Gastroesophageal sphincter (tissue), 4 donors: ENCODE results near the gene TMOD1. TPM values are rescaled to one million over a fixed set of nuclear protein-coding genes. Genes with fewer than 3 reads are reported as not detected.
A peak's percentile ranks its signal among the peaks of the same experiment; 100 is the strongest.

ENCODE experiments used
- ATAC-seq: fragments of 150-250 bp; one replicate; pipeline ENCODE4 v1.9.1; 2016; ENCODE audit warnings: mild to moderate bottlenecking, moderate library complexity
- H3K27ac ChIP-seq, 4 donors: fragments of 200-600 bp; sonication (generic) in 3 of 4; 1 replicate in 3 of 4; 2 replicates in 1 of 4; pipeline ENCODE4 v1.5.1; 2016 to 2019
- H3K27me3 ChIP-seq: fragments of 200-600 bp; sonication (generic); one replicate; pipeline ENCODE4 v1.5.1; 2019
- H3K36me3 ChIP-seq, 2 donors: fragments of 200-600 bp; sonication (generic); one replicate each; pipeline ENCODE4 v1.5.1; 2019; ENCODE audit warnings: control low read depth in 1 of 2
- H3K4me1 ChIP-seq, 3 donors: fragments of 200-600 bp; sonication (generic); 1 replicate in 2 of 3; 2 replicates in 1 of 3; pipeline ENCODE4 v1.5.1; 2016 to 2019; ENCODE audit warnings: control low read depth in 2 of 3
- H3K4me3 ChIP-seq, 2 donors: fragments of 200-600 bp; sonication (generic); one replicate each; pipeline ENCODE4 v1.5.1; 2019; ENCODE audit warnings: mild to moderate bottlenecking in 1 of 2, moderate library complexity in 1 of 2
- H3K9me3 ChIP-seq, 3 donors: fragments of 200-600 bp; sonication (generic); one replicate each; pipeline ENCODE4 v1.5.1; 2017 to 2019; ENCODE audit warnings: control low read depth in 2 of 3
- EP300 ChIP-seq: sonication (generic); formaldehyde crosslinking; IDR thresholded peaks from one replicate; pipeline ENCODE4 v1.6.1; 2017; ENCODE audit warnings: antibody characterized with exemption, mild to moderate bottlenecking
- POLR2A ChIP-seq, 2 donors: fragments of 450-650 bp; IDR thresholded peaks; one replicate each; pipeline ENCODE4 v1.6.1; 2017; ENCODE audit warnings: antibody characterized with exemption in 2 of 2, mild to moderate bottlenecking in 2 of 2, moderate library complexity in 1 of 2
- POLR2AphosphoS5 ChIP-seq: sonication (generic); formaldehyde crosslinking; IDR thresholded peaks from one replicate; pipeline ENCODE4 v1.6.1; 2017; ENCODE audit warnings: antibody characterized with exemption
- WGBS, 2 donors: methylation state at CpG; one replicate each; pipeline ENCODE4 v1.1.5; 2018; ENCODE audit warnings: low coverage in 1 of 2; 5-methylcytosine and 5-hydroxymethylcytosine counted together
- total RNA-seq, 4 donors: library from RNA; depleted of rRNA; stranded (reverse); fragments of >200 nt; gene quantifications; one replicate each; pipeline ENCODE4 v1.1.0, GENCODE V29; 2016
- TF ChIP-seq, protein P1 (sequence below), 4 experiments: fragments of 200-600 bp in 2 of 4; fragments of 450-650 bp in 2 of 4; sonication (generic) in 1 of 4; IDR thresholded peaks; one replicate each; pipeline ENCODE4 v1.5.1; 2017 to 2019; ENCODE audit warnings: antibody characterized with exemption in 4 of 4, mild to moderate bottlenecking in 2 of 4, moderate library complexity in 2 of 4

The TMOD1 gene
- total RNA-seq, 4 donors from 2014 or later = 38.6 to 99.6 (median 76.7) TPM

DNA sequence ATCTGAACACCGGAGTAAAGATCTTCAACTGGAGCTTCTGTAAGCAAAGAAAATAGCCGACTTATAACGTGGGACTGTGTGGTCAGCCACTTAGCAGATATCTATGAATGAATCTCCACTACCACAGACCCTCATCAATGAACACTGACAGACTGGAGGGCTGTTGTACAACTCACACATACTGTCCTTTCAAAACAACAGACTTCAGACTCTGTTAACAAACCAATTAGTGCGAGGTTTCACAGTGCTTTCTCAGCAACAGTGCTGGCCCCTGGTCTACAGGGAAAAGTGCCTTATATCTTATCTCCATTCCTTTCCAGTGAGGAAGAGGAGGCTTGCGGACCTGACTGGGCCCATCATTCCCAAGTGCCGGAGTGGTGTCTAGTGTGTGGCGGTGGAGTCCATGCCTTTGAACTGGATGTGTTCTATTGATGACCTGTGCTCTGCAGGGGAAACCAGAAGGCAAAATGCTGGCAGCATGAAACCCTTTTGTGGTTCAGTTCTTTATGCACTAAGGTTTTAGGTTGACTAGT lies 97.9 kb downstream of the TMOD1 start:
- 67 to 76% methylated on average over 6 of the region's 7 CpGs for WGBS, 2 donors
- peak overlapping the region in 2 of 4 donors; percentile 68 to 77 for H3K27ac ChIP-seq
- no peak for ATAC-seq
- no peaks in the 10 kb centered on the region for H3K27me3 ChIP-seq
- peaks cover 8 to 50% (median 10%) of the 10 kb centered on the region in 3 donors for H3K4me1 ChIP-seq
- H3K36me3 ChIP-seq = peaks cover 0 to 57% of the 10 kb centered on the region in 2 donors
- no peaks in the 10 kb centered on the region for H3K9me3 ChIP-seq
- no peak for TF ChIP-seq POLR2A (IDR thresholded peaks at IDR 0.05)
- TF ChIP-seq, protein P1, sequence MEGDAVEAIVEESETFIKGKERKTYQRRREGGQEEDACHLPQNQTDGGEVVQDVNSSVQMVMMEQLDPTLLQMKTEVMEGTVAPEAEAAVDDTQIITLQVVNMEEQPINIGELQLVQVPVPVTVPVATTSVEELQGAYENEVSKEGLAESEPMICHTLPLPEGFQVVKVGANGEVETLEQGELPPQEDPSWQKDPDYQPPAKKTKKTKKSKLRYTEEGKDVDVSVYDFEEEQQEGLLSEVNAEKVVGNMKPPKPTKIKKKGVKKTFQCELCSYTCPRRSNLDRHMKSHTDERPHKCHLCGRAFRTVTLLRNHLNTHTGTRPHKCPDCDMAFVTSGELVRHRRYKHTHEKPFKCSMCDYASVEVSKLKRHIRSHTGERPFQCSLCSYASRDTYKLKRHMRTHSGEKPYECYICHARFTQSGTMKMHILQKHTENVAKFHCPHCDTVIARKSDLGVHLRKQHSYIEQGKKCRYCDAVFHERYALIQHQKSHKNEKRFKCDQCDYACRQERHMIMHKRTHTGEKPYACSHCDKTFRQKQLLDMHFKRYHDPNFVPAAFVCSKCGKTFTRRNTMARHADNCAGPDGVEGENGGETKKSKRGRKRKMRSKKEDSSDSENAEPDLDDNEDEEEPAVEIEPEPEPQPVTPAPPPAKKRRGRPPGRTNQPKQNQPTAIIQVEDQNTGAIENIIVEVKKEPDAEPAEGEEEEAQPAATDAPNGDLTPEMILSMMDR (IDR thresholded peaks at IDR 0.05) = no peak
- TF ChIP-seq EP300 = no peak
- no peak for TF ChIP-seq POLR2AphosphoS5
- H3K4me3 ChIP-seq = no peak overlapping the region

DNA sequence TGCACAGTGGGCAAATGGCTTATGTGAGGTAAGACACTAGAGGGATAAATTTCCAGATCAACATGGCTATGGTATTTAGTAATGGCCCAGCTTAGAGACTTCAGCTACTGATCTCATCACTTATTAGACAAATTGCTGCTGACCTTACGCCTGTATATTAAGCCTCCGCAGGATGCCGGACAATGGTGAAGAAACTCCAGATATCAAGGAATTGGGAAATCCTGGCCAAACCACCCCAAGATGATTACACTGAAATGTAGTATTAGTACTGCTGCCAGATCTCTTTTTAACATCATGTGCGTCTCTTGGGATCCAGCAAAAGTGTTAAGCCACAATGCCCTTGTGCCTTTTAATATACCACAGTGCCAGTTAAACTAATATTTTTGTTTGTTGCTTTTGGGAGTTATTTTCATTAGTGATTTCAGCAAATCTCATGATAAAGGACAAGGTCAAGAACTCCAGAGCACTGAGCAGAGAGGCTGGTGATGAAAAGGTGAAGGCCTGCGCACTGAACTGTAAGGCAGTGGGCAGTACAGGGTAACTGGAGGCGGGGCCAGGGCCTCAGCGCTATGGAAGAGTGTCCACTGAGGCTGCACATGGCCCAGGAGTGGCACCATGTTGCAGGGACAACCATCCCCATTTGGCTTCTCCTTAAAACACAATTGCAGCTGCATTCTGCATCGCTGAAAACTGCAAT lies 99.2 kb downstream of the TMOD1 start:
- Histone ChIP-seq H3K4me1 (peaks cover 8 to 39% (median 10%) of the 10 kb centered on the region in 3 donors), H3K9me3 (no peaks in the 10 kb centered on the region), H3K4me3 (no peak overlapping the region), H3K36me3 (peaks cover 0 to 70% of the 10 kb centered on the region in 2 donors), H3K27ac (no peak overlapping the region), H3K27me3 (no peaks in the 10 kb centered on the region)
- ATAC-seq = no peak
- WGBS, 2 donors = 91 to 100% methylated on average over 4 to 5 of the region's 8 CpGs
- no peak for TF ChIP-seq POLR2AphosphoS5

DNA sequence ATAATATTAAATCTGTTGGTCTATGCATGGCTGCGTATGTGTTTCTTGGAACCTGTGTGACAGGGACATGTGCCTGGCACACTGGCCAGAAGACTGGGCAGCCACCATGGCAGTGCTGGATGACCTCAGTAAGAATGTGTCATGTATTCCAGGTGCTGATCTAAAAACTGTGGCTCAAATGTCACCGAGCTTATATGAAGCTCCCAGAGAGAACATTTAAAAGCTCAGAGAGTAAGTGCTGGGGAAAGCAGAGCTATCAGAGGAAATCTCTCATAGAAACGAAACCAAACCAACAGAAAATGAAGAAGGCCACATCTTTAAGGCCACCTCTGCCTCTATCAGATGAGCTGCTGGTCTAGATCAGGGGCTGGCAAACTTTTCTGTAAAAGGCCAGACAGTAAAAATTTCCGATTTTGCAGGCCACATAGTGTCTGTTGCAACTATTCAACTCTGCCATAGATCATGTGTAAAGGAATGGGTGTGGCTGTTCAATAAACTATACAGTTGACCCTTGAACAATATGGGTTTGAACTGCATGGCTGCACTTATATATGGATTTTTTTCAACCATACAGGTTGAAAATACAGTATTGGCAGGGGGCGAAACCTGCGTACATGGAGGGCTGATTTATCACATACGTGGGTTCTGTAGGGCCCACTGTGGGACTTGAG lies 99.9 kb downstream of the TMOD1 start:
- no peaks in the 10 kb centered on the region for H3K27me3 ChIP-seq
- no peaks in the 10 kb centered on the region for H3K9me3 ChIP-seq
- no peak for ATAC-seq
- H3K36me3 ChIP-seq = peaks cover 0 to 75% of the 10 kb centered on the region in 2 donors
- no peak overlapping the region for H3K4me3 ChIP-seq
- WGBS, 2 donors = 80 to 82% methylated on average over 5 to 7 of the region's 7 CpGs
- TF ChIP-seq POLR2AphosphoS5 (no peak), POLR2A (IDR thresholded peaks at IDR 0.05) (no peak)
- TF ChIP-seq, protein P1 (IDR thresholded peaks at IDR 0.05) = no peak
- peaks cover 3 to 32% (median 10%) of the 10 kb centered on the region in 3 donors for H3K4me1 ChIP-seq
- H3K27ac ChIP-seq = no peak overlapping the region

DNA sequence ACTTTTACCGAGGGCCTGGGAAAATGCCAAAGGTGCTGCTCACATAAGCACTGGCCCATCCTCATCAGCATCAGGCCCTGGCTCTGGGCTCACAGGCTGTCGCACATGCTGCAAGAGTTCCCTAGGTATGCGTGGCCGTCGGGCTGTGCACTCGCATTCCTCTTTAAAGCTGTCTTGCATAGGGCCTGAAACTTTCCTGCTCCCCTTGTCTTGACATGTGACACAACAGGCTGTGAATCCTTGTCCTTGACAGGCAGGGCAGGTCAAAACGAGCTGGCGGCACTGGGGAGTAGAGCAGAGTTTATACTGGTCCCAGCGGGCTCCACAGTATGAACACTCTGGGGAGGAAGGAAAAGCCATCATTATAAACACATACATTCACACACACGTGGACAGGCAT lies 101.0 kb downstream of the TMOD1 start:
- no peaks in the 10 kb centered on the region for H3K9me3 ChIP-seq
- 75% methylated on average over 1 of the region's 10 CpGs; no CpG with 5 or more reads in 1 of the 2 donors for WGBS, 2 donors
- peaks cover 0 to 82% of the 10 kb centered on the region in 2 donors for H3K36me3 ChIP-seq
- no peak for ATAC-seq
- TF ChIP-seq, protein P1 (IDR thresholded peaks at IDR 0.05) = no peak
- TF ChIP-seq POLR2A (IDR thresholded peaks at IDR 0.05) = no peak
- TF ChIP-seq POLR2AphosphoS5 = no peak
- no peak for TF ChIP-seq EP300
- no peaks in the 10 kb centered on the region for H3K27me3 ChIP-seq
- peak overlapping the region in 3 of 4 donors; percentile 25 to 29 (median 28) for H3K27ac ChIP-seq
- H3K4me1 ChIP-seq = peaks cover 0 to 22% (median 5%) of the 10 kb centered on the region in 3 donors
- H3K4me3 ChIP-seq = no peak overlapping the region

DNA sequence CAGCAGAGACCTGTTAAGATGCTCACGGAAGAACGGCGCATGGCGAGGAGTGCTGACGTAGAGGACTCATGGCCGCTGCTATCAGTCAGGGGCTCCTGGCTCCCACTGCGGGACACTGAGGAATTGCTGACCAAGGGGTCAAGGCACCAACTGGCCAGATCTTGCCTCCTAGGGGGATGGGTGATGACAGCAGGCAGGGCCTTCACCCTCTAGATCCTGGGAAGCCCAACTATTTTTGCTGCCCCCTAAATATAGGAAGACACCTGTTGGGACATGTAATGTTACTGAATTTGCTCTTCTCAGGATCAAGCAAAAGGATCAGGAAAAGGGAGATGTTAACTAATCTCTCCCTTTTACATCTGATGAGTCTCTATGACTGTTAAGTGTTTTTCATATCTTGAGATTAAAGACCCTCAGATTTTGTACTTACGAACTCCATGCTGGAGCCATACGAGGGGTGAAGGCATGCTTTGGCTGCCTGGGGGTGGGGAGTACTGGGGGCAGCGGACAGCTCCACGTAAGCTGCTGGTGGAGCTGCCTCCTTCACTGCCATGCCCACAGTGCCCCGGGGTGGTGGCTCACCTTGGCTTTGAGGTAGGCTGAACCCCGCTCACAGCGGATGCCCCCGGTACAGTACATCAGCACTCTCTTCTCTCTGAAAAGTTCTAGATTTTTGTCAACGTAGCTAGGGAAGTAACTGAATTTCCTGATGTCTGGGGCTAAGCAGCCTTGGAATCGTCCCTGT lies 103.6 kb downstream of the TMOD1 start:
- WGBS, 2 donors = 84 to 93% methylated on average over 9 to 10 of the region's 17 CpGs
- Histone ChIP-seq H3K9me3 (no peaks in the 10 kb centered on the region), H3K27me3 (no peaks in the 10 kb centered on the region), H3K4me1 (peaks cover 0 to 3% (median 0%) of the 10 kb centered on the region in 3 donors), H3K4me3 (no peak overlapping the region), H3K36me3 (peaks cover 0 to 84% of the 10 kb centered on the region in 2 donors), H3K27ac (peak overlapping the region in 1 of 4 donors; percentile 19)
- TF ChIP-seq POLR2A (IDR thresholded peaks at IDR 0.05) (no peak), POLR2AphosphoS5 (peak; percentile 2)
- no peak for ATAC-seq
